ENCODE data around the gene GLCCI1. TPM values are rescaled to one million over a fixed set of nuclear protein-coding genes. Genes with fewer than 3 reads are reported as not detected.

Gene GLCCI1
- total RNA-seq, 2 donors from 2014 or later: 5.8 to 15.6 TPM

GRCh38 chr7:7984424-7984823 lies 15.8 kb downstream of the GLCCI1 start:
- Histone ChIP-seq H3K27ac (no peak overlapping the region), H3K4me1 (ENCODE audit: control insufficient read depth in 1 of 2, low read depth in 2 of 2) (peaks cover 0 to 17% of the 10 kb centered on the region in 2 donors), H3K9me3 (no peaks in the 10 kb centered on the region), H3K4me3 (no peak overlapping the region), H3K36me3 (no peaks in the 10 kb centered on the region), H3K27me3 (replicated peaks; ENCODE audit: insufficient read depth) (no peaks in the 10 kb centered on the region)
- TF ChIP-seq CTCF (IDR thresholded peaks at IDR 0.05): no peak
- DNase-seq (ENCODE audit: low spot score) (no peak), ATAC-seq (ENCODE audit: insufficient number of reproducible peaks, low FRiP score, low read depth) (no peak)

- H3K27ac ChIP-seq: no peak overlapping the region
- no peak for DNase-seq (ENCODE audit: low spot score)
- no peaks in the 10 kb centered on the region for H3K27me3 ChIP-seq (replicated peaks; ENCODE audit: insufficient read depth)
- no peak overlapping the region for H3K4me3 ChIP-seq
- ATAC-seq (ENCODE audit: insufficient number of reproducible peaks, low FRiP score, low read depth): no peak
- peaks cover 18% of the 10 kb centered on the region for H3K9me3 ChIP-seq
- peaks cover 0 to 15% of the 10 kb centered on the region in 2 donors for H3K4me1 ChIP-seq (ENCODE audit: control insufficient read depth in 1 of 2, low read depth in 2 of 2)
- no peaks in the 10 kb centered on the region for H3K36me3 ChIP-seq
- no peak for TF ChIP-seq CTCF (IDR thresholded peaks at IDR 0.05)
These were observed 20.1 kb downstream of the GLCCI1 start for GRCh38 chr7:7988706-7989105.

GRCh38 chr7:7989133-7989532 lies 20.5 kb downstream of the GLCCI1 start:
- DNase-seq (ENCODE audit: low spot score) (no peak), ATAC-seq (ENCODE audit: insufficient number of reproducible peaks, low FRiP score, low read depth) (no peak)
- no peak overlapping the region for H3K27ac ChIP-seq
- H3K4me3 ChIP-seq: no peak overlapping the region
- TF ChIP-seq CTCF (IDR thresholded peaks at IDR 0.05): no peak
- no peaks in the 10 kb centered on the region for H3K27me3 ChIP-seq (replicated peaks; ENCODE audit: insufficient read depth)
- H3K4me1 ChIP-seq (ENCODE audit: control insufficient read depth in 1 of 2, low read depth in 2 of 2): peaks cover 0 to 11% of the 10 kb centered on the region in 2 donors
- peaks cover 18% of the 10 kb centered on the region for H3K9me3 ChIP-seq
- H3K36me3 ChIP-seq: no peaks in the 10 kb centered on the region

GRCh38 chr7:7989616-7990440 lies 21.2 kb downstream of the GLCCI1 start:
- DNase-seq (ENCODE audit: low spot score): no peak
- Histone ChIP-seq H3K4me3 (no peak overlapping the region), H3K27me3 (replicated peaks; ENCODE audit: insufficient read depth) (no peaks in the 10 kb centered on the region), H3K27ac (no peak overlapping the region), H3K9me3 (peaks cover 18% of the 10 kb centered on the region), H3K36me3 (no peaks in the 10 kb centered on the region), H3K4me1 (ENCODE audit: control insufficient read depth in 1 of 2, low read depth in 2 of 2) (peaks cover 0 to 4% of the 10 kb centered on the region in 2 donors)
- no peak for ATAC-seq (ENCODE audit: insufficient number of reproducible peaks, low FRiP score, low read depth)
- TF ChIP-seq CTCF (IDR thresholded peaks at IDR 0.05): no peak

DNA sequence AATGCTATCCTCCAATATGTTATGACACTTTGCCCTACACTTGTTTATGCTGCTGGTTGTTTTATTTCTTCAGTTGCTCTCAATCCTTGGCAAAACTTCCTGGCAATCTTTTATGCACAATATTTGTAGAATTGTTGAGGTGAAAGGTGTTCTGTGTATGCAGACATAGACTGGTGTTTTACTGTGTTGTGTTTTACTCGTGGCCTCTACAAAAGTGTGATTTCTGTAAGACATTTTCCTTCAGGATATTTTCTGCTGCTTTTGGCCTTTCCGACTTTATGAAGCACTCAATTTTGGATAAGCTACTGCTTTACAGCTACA lies 21.8 kb downstream of the GLCCI1 start:
- Histone ChIP-seq H3K4me1 (ENCODE audit: control insufficient read depth in 1 of 2, low read depth in 2 of 2) (no peaks in the 10 kb centered on the region), H3K9me3 (peaks cover 18% of the 10 kb centered on the region), H3K27ac (no peak overlapping the region), H3K4me3 (no peak overlapping the region), H3K36me3 (no peaks in the 10 kb centered on the region), H3K27me3 (replicated peaks; ENCODE audit: insufficient read depth) (no peaks in the 10 kb centered on the region)
- DNase-seq (ENCODE audit: low spot score) (no peak), ATAC-seq (ENCODE audit: insufficient number of reproducible peaks, low FRiP score, low read depth) (no peak)
- TF ChIP-seq CTCF (IDR thresholded peaks at IDR 0.05): no peak
